ENCODE data around the gene OMD. TPM values are rescaled to one million over a fixed set of nuclear protein-coding genes. Genes with fewer than 3 reads are reported as not detected.

OMD gene
- total and polyA plus RNA-seq, 2 of the 8 experiments (the other 6 are each of a cell fraction or from before 2014, with no cell fraction given), result not detected

- TF ChIP-seq CHD7 (IDR thresholded peaks at IDR 0.05; ENCODE audit: insufficient replicate concordance, low read length) (no peak), MAFK (IDR thresholded peaks at IDR 0.05; ENCODE audit: low read depth, low read length) (no peak), SP2 (IDR thresholded peaks at IDR 0.05; ENCODE audit: low read length) (no peak)
Observed at GRCh38 chr9:92432350-92432749, 8.1 kb upstream of the OMD start (continued).

Measured in H1 (cell line).